Measurements from ENCODE around the gene UNC45A.
"Not testable (repeated sequence)": the region's sequence is repeated elsewhere in the genome, so short reads cannot be mapped to it uniquely, and the experiment has no call there.

Gene UNC45A

GRCh38 chr15:90907051-90907660, 27.9 kb upstream of the UNC45A start:
- Histone ChIP-seq H3K36me3 (ENCODE audit: insufficient read depth, low read length) (peaks cover 47% of the 10 kb centered on the region), H3K4me1 (ENCODE audit: insufficient read depth, low read length) (peaks cover 8% of the 10 kb centered on the region), H3K27me3 (ENCODE audit: insufficient read depth, low read length) (no peaks in the 10 kb centered on the region), H2AFZ (ENCODE audit: low read depth, low read length) (no peak overlapping the region), H3K4me3 (ENCODE audit: low read length) (no peak overlapping the region), H3K9me3 (ENCODE audit: low read length) (no peaks in the 10 kb centered on the region)

GRCh38 chr15:90907838-90908507, 27.1 kb upstream of the UNC45A start:
- Histone ChIP-seq H3K4me3 (ENCODE audit: low read length) (no peak overlapping the region), H3K4me1 (ENCODE audit: insufficient read depth, low read length) (peaks cover 8% of the 10 kb centered on the region), H3K9me3 (ENCODE audit: low read length) (no peaks in the 10 kb centered on the region), H3K36me3 (ENCODE audit: insufficient read depth, low read length) (peaks cover 54% of the 10 kb centered on the region), H3K27me3 (ENCODE audit: insufficient read depth, low read length) (no peaks in the 10 kb centered on the region), H2AFZ (ENCODE audit: low read depth, low read length) (no peak overlapping the region)

- not testable (repeated sequence) for H3K9me3 ChIP-seq (ENCODE audit: low read length); H3K4me3 ChIP-seq (ENCODE audit: low read length); H2AFZ ChIP-seq (ENCODE audit: low read depth, low read length); H3K27me3 ChIP-seq (ENCODE audit: insufficient read depth, low read length); H3K4me1 ChIP-seq (ENCODE audit: insufficient read depth, low read length)
- H3K36me3 ChIP-seq (ENCODE audit: insufficient read depth, low read length): peaks cover 63% of the 10 kb centered on the region
Observed at GRCh38 chr15:90909449-90909848, 25.6 kb upstream of the UNC45A start.

- no peak overlapping the region for H2AFZ ChIP-seq (ENCODE audit: low read depth, low read length)
- H3K27me3 ChIP-seq (ENCODE audit: insufficient read depth, low read length): no peaks in the 10 kb centered on the region
- no peaks in the 10 kb centered on the region for H3K4me1 ChIP-seq (ENCODE audit: insufficient read depth, low read length)
- H3K9me3 ChIP-seq (ENCODE audit: low read length): no peaks in the 10 kb centered on the region
- no peak overlapping the region for H3K4me3 ChIP-seq (ENCODE audit: low read length)
- peaks cover 66% of the 10 kb centered on the region for H3K36me3 ChIP-seq (ENCODE audit: insufficient read depth, low read length)
Observed at GRCh38 chr15:90909976-90910375, 25.1 kb upstream of the UNC45A start.

- H3K27me3 ChIP-seq (ENCODE audit: insufficient read depth, low read length): no peaks in the 10 kb centered on the region
- peaks cover 65% of the 10 kb centered on the region for H3K36me3 ChIP-seq (ENCODE audit: insufficient read depth, low read length)
- no peaks in the 10 kb centered on the region for H3K4me1 ChIP-seq (ENCODE audit: insufficient read depth, low read length)
- H3K9me3 ChIP-seq (ENCODE audit: low read length): no peaks in the 10 kb centered on the region
- no peak overlapping the region for H2AFZ ChIP-seq (ENCODE audit: low read depth, low read length)
- H3K4me3 ChIP-seq (ENCODE audit: low read length): no peak overlapping the region
Observed at GRCh38 chr15:90910441-90911301, 24.4 kb upstream of the UNC45A start.

GRCh38 chr15:90911302-90911623, 23.8 kb upstream of the UNC45A start:
- Histone ChIP-seq H3K4me3 (ENCODE audit: low read length) (no peak overlapping the region), H3K4me1 (ENCODE audit: insufficient read depth, low read length) (no peaks in the 10 kb centered on the region), H3K9me3 (ENCODE audit: low read length) (no peaks in the 10 kb centered on the region), H3K36me3 (ENCODE audit: insufficient read depth, low read length) (peaks cover 65% of the 10 kb centered on the region), H3K27me3 (ENCODE audit: insufficient read depth, low read length) (no peaks in the 10 kb centered on the region), H2AFZ (ENCODE audit: low read depth, low read length) (no peak overlapping the region)

- no peak overlapping the region for H3K4me3 ChIP-seq (ENCODE audit: low read length)
- no peaks in the 10 kb centered on the region for H3K9me3 ChIP-seq (ENCODE audit: low read length)
- peaks cover 59% of the 10 kb centered on the region for H3K36me3 ChIP-seq (ENCODE audit: insufficient read depth, low read length)
- no peaks in the 10 kb centered on the region for H3K27me3 ChIP-seq (ENCODE audit: insufficient read depth, low read length)
- no peak overlapping the region for H2AFZ ChIP-seq (ENCODE audit: low read depth, low read length)
- H3K4me1 ChIP-seq (ENCODE audit: insufficient read depth, low read length): no peaks in the 10 kb centered on the region
Observed at GRCh38 chr15:90911906-90912769, 22.9 kb upstream of the UNC45A start.

GRCh38 chr15:90912770-90913075, 22.4 kb upstream of the UNC45A start:
- Histone ChIP-seq H3K4me3 (ENCODE audit: low read length) (no peak overlapping the region), H3K36me3 (ENCODE audit: insufficient read depth, low read length) (peaks cover 63% of the 10 kb centered on the region), H3K27me3 (ENCODE audit: insufficient read depth, low read length) (no peaks in the 10 kb centered on the region), H2AFZ (ENCODE audit: low read depth, low read length) (no peak overlapping the region), H3K4me1 (ENCODE audit: insufficient read depth, low read length) (no peaks in the 10 kb centered on the region), H3K9me3 (ENCODE audit: low read length) (no peaks in the 10 kb centered on the region)

- Histone ChIP-seq H3K36me3 (ENCODE audit: insufficient read depth, low read length) (peaks cover 71% of the 10 kb centered on the region), H3K4me3 (ENCODE audit: low read length) (no peak overlapping the region), H2AFZ (ENCODE audit: low read depth, low read length) (no peak overlapping the region), H3K27me3 (ENCODE audit: insufficient read depth, low read length) (no peaks in the 10 kb centered on the region), H3K9me3 (ENCODE audit: low read length) (no peaks in the 10 kb centered on the region), H3K4me1 (ENCODE audit: insufficient read depth, low read length) (no peaks in the 10 kb centered on the region)
Observed at GRCh38 chr15:90913398-90913944, 21.6 kb upstream of the UNC45A start.

- no peak overlapping the region for H2AFZ ChIP-seq (ENCODE audit: low read depth, low read length)
- no peaks in the 10 kb centered on the region for H3K9me3 ChIP-seq (ENCODE audit: low read length)
- no peaks in the 10 kb centered on the region for H3K4me1 ChIP-seq (ENCODE audit: insufficient read depth, low read length)
- H3K36me3 ChIP-seq (ENCODE audit: insufficient read depth, low read length): peaks cover 71% of the 10 kb centered on the region
- no peak overlapping the region for H3K4me3 ChIP-seq (ENCODE audit: low read length)
- H3K27me3 ChIP-seq (ENCODE audit: insufficient read depth, low read length): no peaks in the 10 kb centered on the region
Observed at GRCh38 chr15:90914305-90915080, 20.6 kb upstream of the UNC45A start.

- H3K9me3 ChIP-seq (ENCODE audit: low read length): no peaks in the 10 kb centered on the region
- peaks cover 79% of the 10 kb centered on the region for H3K36me3 ChIP-seq (ENCODE audit: insufficient read depth, low read length)
- no peaks in the 10 kb centered on the region for H3K4me1 ChIP-seq (ENCODE audit: insufficient read depth, low read length)
- H3K27me3 ChIP-seq (ENCODE audit: insufficient read depth, low read length): no peaks in the 10 kb centered on the region
- H2AFZ ChIP-seq (ENCODE audit: low read depth, low read length): no peak overlapping the region
- no peak overlapping the region for H3K4me3 ChIP-seq (ENCODE audit: low read length)
Observed at GRCh38 chr15:90915216-90915807, 19.8 kb upstream of the UNC45A start.

Measured in neuron (in vitro differentiated cells).